HG02852 (cell line): ENCODE results near the gene CYP26B1.
"Not testable (repeated sequence)": the region's sequence is repeated elsewhere in the genome, so short reads cannot be mapped to it uniquely, and the experiment has no call there.

ENCODE experiments used
- ATAC-seq: cut with Tn5 transposase; IDR thresholded peaks from one replicate; pipeline ENCODE4 v1.9.1; 2021; ENCODE audit warnings: mild to moderate bottlenecking, moderate library complexity; ENCODE audit not compliant: unreplicated experiment

The CYP26B1 gene

GRCh38 chr2:72111061-72111460 is 36.6 kb downstream of the CYP26B1 start:
- ATAC-seq, result no peak

GRCh38 chr2:72109904-72110303 is 37.8 kb downstream of the CYP26B1 start:
- no peak for ATAC-seq

- no peak for ATAC-seq
Observed at GRCh38 chr2:72109291-72109690, 38.4 kb downstream of the CYP26B1 start.

- ATAC-seq, result no peak
Observed at GRCh38 chr2:72108121-72108520, 39.5 kb downstream of the CYP26B1 start.

DNA sequence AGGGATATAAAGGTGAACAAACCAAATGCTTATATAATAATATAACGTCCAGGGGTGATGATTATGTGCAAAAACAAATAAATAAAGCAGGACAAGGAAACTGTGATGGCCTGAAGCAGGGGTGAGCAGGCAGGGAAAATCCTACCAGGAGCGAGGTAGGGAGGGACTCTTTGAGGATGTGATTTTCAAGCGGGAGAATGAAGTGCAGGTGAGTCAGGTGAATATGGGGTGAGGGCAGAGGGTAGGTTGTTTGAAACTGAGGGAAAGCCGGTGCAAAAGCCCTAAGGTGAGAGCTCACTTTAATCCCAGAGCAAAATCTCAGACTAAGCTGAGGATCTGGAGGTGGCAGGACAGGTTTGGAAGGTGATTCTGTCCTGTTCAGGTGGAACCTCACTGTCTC is 40.7 kb downstream of the CYP26B1 start:
- ATAC-seq, result no peak

- no peak for ATAC-seq
Observed at GRCh38 chr2:72104821-72105588, 42.7 kb downstream of the CYP26B1 start.

GRCh38 chr2:72103690-72104089 is 44.0 kb downstream of the CYP26B1 start:
- no peak for ATAC-seq

GRCh38 chr2:72103161-72103560 is 44.5 kb downstream of the CYP26B1 start:
- no peak for ATAC-seq

DNA sequence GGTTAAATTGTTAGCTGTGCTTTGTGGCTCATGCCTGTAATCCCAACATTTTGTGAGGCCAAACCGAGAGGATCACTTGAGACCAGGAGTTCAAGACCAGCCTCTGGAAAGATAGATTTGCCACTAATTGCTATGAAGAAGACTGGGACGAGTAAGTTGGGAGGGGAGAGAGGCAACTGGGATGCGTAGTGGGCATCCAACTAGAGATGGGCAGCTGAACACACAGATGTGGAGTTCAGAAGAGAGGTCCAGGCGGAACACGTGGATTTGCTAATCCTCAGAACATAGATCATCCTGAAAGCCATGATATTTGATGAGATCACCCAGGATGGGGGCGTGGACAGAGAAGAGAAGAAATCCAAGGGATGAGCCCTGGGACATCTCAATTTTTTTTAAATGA is 48.7 kb downstream of the CYP26B1 start:
- no peak for ATAC-seq

GRCh38 chr2:72097276-72097675 is 50.4 kb downstream of the CYP26B1 start:
- no peak for ATAC-seq

GRCh38 chr2:72096181-72096580 is 51.5 kb downstream of the CYP26B1 start:
- no peak for ATAC-seq

GRCh38 chr2:72095364-72095763 is 52.3 kb downstream of the CYP26B1 start:
- ATAC-seq, result no peak

GRCh38 chr2:72094701-72095100 is 53.0 kb downstream of the CYP26B1 start:
- ATAC-seq, result no peak

DNA sequence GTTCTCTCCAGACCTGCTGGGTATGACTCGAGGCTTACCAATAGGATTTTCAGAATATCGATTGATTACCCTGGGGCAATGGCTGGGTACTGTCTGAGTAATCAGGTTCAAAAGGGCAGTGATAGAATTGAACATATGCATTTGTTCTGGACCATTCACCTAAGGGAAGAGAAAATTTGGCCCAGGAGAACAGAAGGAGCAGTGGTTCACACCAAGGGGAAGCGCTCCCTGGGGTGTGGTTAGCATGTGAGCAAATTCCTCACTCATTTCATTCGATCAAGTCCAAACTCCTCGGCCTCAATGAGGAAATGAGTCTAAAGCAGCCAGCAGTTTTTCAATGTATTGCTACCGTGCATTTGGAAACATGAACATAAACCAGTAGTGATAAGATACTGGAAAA is 55.6 kb downstream of the CYP26B1 start:
- no peak for ATAC-seq

- ATAC-seq, result no peak
Observed at GRCh38 chr2:72090781-72091482, 56.7 kb downstream of the CYP26B1 start.

GRCh38 chr2:72090271-72090720 is 57.4 kb downstream of the CYP26B1 start:
- ATAC-seq, result no peak

GRCh38 chr2:72089537-72089936 is 58.1 kb downstream of the CYP26B1 start:
- no peak for ATAC-seq

GRCh38 chr2:72089028-72089427 is 58.6 kb downstream of the CYP26B1 start:
- no peak for ATAC-seq

DNA sequence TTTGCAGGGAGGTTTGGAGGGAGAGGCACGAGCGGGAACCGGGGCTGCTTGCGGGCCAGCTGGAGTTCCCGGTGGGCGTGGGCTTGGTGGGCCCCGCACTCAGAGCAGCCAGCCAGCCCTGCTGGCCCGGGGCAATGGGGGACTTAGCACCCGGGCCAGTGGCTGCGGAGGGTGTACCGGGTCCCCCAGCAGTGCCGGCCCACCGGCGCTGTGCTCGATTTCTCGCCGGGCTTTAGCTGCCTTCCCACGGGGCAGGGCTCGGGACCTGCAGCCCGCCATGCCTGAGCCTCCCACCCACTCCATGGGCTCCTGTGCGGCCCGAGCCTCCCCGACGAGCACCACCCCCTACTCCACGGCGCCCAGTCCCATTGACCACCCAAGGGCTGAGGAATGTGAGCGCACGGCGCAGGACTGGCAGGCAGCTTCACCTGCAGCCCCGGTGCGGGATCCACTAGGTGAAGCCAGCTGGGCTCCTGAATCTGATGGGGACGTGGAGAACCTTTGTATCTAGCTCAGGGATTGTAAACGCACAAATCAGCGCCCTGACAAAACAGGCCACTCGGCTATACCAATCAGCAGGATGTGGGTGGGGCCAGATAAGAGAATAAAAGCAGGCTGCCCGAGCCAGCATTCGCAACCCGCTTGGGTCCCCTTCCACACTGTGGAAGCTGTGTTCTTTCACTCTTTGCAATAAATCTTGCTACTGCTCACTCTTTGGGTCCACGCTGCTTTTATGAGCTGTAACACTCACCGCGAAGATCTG is 60.6 kb downstream of the CYP26B1 start:
- ATAC-seq, result not testable (repeated sequence)

- ATAC-seq, result no peak
Observed at GRCh38 chr2:72085513-72085912, 62.1 kb downstream of the CYP26B1 start.

GRCh38 chr2:72085036-72085435 is 62.6 kb downstream of the CYP26B1 start:
- no peak for ATAC-seq

- ATAC-seq, result no peak
Observed at GRCh38 chr2:72084584-72084976, 63.1 kb downstream of the CYP26B1 start.
